Measurements from ENCODE around the gene CATSPERZ. TPM values are rescaled to one million over a fixed set of nuclear protein-coding genes. Genes with fewer than 3 reads are reported as not detected.

CATSPERZ gene
- total RNA-seq, 1 donor from 2014 or later, result not detected

GRCh38 chr11:64289002-64289564 is 11.1 kb upstream of the CATSPERZ start:
- TF ChIP-seq CTCF (IDR thresholded peaks at IDR 0.05), result no peak
- Histone ChIP-seq H3K9me3 (no peaks in the 10 kb centered on the region), H3K27me3 (ENCODE audit: low read depth) (peaks cover 38% of the 10 kb centered on the region), H3K4me3 (no peak overlapping the region), H3K4me1 (peaks cover 28% of the 10 kb centered on the region), H3K36me3 (no peaks in the 10 kb centered on the region), H3K27ac (no peak overlapping the region)
- ATAC-seq, result no peak
- intact Hi-C loops (cut with DNase I), result no loop called here
- DNase-seq, result no peak

DNA sequence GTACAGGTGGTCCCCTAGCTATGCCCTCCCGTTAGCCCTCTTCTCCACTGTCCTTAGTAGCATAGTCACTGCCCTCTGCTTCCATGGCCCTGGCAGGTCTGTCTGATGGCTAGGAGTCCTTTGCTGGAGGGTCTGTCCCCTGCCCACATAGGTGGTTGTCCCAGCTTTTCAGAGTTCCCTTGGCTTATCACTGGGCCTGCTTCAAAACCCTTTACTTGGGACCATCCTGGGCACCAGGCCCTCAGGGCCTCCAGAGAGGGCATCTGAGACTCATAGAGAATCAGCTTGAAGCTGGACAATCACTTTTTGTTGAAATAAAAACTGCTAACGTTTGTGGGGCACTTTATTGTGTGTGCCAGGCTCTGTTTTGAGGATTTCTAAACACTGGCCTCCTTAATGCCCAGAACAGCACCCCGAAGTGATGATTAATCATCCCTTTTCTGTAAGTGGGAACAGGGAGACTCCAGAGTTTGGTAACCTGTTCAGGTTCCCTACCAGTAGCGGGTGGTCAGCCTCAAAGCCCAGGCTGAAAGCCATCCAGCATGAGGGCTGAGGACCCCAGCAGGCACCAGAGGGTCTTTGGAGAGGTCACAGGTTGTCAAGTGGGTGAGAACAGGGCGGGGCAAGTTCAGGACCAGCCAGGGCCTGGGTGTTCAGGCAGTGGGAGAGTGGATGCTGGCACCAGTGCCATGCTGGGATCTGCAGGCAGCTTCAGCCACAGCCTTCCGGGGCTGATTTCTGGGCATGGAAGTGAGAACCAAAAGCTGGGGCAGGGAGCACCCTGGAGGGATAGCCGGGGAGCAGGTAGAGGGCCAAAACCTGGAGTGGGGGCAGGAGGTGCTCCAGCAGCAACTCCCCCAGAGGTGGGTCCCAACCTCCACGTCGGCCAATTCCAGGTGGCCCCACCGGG is 9.6 kb upstream of the CATSPERZ start:
- ATAC-seq, result no peak
- peaks cover 54% of the 10 kb centered on the region for H3K27me3 ChIP-seq (ENCODE audit: low read depth)

GRCh38 chr11:64291262-64291751 is 8.9 kb upstream of the CATSPERZ start, which contains the start of gene KCNK4:
Gene KCNK4, plus strand, starts transcription at chr11:64291302. Its CDS starts 1,717 bp downstream, at chr11:64293019.
- Histone ChIP-seq H3K27me3 (ENCODE audit: low read depth) (peaks cover 61% of the 10 kb centered on the region), H3K4me1 (peaks cover 20% of the 10 kb centered on the region), H3K27ac (no peak within 1 kb of the TSS), H3K36me3 (no peaks in the 10 kb centered on the region), H3K4me3 (peak within 1 kb of the TSS; percentile 44), H3K9me3 (no peaks in the 10 kb centered on the region)
- DNase-seq, result no peak
- intact Hi-C loops (cut with DNase I), result no loop called here
- ATAC-seq, result no peak
- TF ChIP-seq CTCF (IDR thresholded peaks at IDR 0.05), result no peak

More for the DNA sequence above, 9.6 kb upstream of the CATSPERZ start:
- no peak for DNase-seq
- Histone ChIP-seq H3K4me3 (no peak overlapping the region), H3K9me3 (no peaks in the 10 kb centered on the region), H3K36me3 (no peaks in the 10 kb centered on the region), H3K27ac (no peak overlapping the region), H3K4me1 (peaks cover 25% of the 10 kb centered on the region)
- intact Hi-C loops (cut with DNase I), result no loop called here
- no peak for TF ChIP-seq CTCF (IDR thresholded peaks at IDR 0.05)

DNA sequence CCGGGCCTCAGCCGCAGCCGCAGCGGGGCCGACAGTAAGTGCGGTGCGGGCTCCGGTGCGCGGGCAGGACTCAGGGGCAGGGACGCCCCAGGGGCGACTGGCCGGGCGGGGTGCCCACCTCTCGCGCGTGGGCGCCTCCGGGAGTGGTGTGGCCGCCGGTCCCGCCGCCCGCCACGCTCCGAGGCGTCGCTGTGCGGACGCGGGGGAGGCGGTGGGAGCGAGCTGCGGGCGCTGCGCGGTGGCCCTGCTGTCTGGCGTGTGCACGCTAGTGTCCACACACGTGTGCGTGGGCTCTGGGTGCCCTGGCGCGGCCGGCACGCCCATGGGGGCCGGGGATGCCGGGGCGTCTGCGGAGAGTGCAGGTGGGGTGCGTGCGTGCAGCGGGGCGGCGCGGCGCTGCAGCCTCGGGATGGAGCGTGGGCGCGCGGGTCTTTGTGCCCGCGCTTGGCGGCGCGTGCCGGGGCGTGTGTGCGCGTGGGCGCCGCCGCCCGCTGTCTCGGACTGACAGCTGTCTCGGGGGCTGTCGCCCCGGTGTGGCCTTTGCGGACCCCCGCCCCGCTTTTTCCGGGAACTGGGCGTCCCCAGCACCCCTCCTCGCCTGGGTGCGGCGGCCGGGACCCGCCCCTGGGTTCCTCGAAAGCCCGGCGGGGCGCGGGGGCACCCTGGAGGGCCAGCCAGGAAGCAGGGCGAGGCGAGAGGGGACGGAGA is 8.3 kb upstream of the CATSPERZ start:
- DNase-seq (no peak), ATAC-seq (peak; percentile 4 to 19)
- Histone ChIP-seq H3K27me3 (ENCODE audit: low read depth) (peaks cover 67% of the 10 kb centered on the region), H3K4me3 (peak overlapping the region; percentile 44), H3K9me3 (no peaks in the 10 kb centered on the region), H3K27ac (no peak overlapping the region), H3K36me3 (no peaks in the 10 kb centered on the region), H3K4me1 (peaks cover 18% of the 10 kb centered on the region)
- intact Hi-C loops (cut with DNase I), result no loop called here
- no peak for TF ChIP-seq CTCF (IDR thresholded peaks at IDR 0.05)

GRCh38 chr11:64292460-64293254 is 7.5 kb upstream of the CATSPERZ start:
- H3K4me1 ChIP-seq, result peaks cover 18% of the 10 kb centered on the region
- TF ChIP-seq CTCF (IDR thresholded peaks at IDR 0.05), result no peak

More at GRCh38 chr11:64292460-64293254, 7.5 kb upstream of the CATSPERZ start:
- ATAC-seq, result no peak
- Histone ChIP-seq H3K27me3 (ENCODE audit: low read depth) (peaks cover 74% of the 10 kb centered on the region), H3K27ac (no peak overlapping the region), H3K9me3 (no peaks in the 10 kb centered on the region), H3K4me3 (peak overlapping the region; percentile 44), H3K36me3 (no peaks in the 10 kb centered on the region)
- intact Hi-C loops (cut with DNase I), result no loop called here
- DNase-seq, result no peak
